ENCODE data around the gene RBX1.

The RBX1 gene

GRCh38 chr22:40951795-40952605, 822 bp downstream of the RBX1 start:
- H3K4me1 ChIP-seq (ENCODE audit: control insufficient read depth, insufficient read depth, low read length): peaks cover 27% of the 10 kb centered on the region
- H3K36me3 ChIP-seq (ENCODE audit: control insufficient read depth, insufficient read depth, low read length, severe bottlenecking): peaks cover 22% of the 10 kb centered on the region
- no peaks in the 10 kb centered on the region for H3K27me3 ChIP-seq (replicated peaks; ENCODE audit: control insufficient read depth, insufficient read depth, low read length)
- DNase-seq (ENCODE audit: low read depth): peak; percentile 58
- no peaks in the 10 kb centered on the region for H3K9me3 ChIP-seq (ENCODE audit: control insufficient read depth, low read length)
- peak overlapping the region; percentile 89 for H3K4me3 ChIP-seq (ENCODE audit: low read length)
- peak overlapping the region; percentile 90 for H3K9ac ChIP-seq (ENCODE audit: low read length)

GRCh38 chr22:40953471-40953870, 2.3 kb downstream of the RBX1 start:
- H3K4me1 ChIP-seq (ENCODE audit: control insufficient read depth, insufficient read depth, low read length): peaks cover 27% of the 10 kb centered on the region
- H3K36me3 ChIP-seq (ENCODE audit: control insufficient read depth, insufficient read depth, low read length, severe bottlenecking): peaks cover 23% of the 10 kb centered on the region
- peak overlapping the region; percentile 89 for H3K4me3 ChIP-seq (ENCODE audit: low read length)
- no peaks in the 10 kb centered on the region for H3K27me3 ChIP-seq (replicated peaks; ENCODE audit: control insufficient read depth, insufficient read depth, low read length)
- DNase-seq (ENCODE audit: low read depth): no peak
- peak overlapping the region; percentile 90 for H3K9ac ChIP-seq (ENCODE audit: low read length)
- no peaks in the 10 kb centered on the region for H3K9me3 ChIP-seq (ENCODE audit: control insufficient read depth, low read length)

DNA sequence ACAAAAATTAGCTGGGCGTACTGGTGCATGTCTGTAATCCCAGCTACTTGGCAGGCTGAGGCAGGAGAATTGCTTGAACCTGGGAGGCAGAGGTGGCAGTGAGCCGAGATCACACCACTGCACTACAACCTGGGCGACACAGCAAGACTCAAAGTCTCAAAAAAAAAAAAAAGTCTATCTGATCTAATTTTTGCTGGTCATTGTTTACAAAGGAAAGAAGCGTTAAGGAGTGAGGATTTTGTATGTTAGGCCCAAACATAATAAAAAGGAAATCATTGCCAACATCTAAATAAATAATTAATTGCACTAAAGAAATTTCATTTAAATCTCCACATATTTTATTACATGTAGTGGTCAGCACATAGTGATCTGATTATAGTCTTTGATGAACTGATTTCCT, 2.9 kb downstream of the RBX1 start:
- Histone ChIP-seq H3K36me3 (ENCODE audit: control insufficient read depth, insufficient read depth, low read length, severe bottlenecking) (peaks cover 25% of the 10 kb centered on the region), H3K4me1 (ENCODE audit: control insufficient read depth, insufficient read depth, low read length) (peaks cover 27% of the 10 kb centered on the region), H3K4me3 (ENCODE audit: low read length) (no peak overlapping the region), H3K9ac (ENCODE audit: low read length) (no peak overlapping the region), H3K27me3 (replicated peaks; ENCODE audit: control insufficient read depth, insufficient read depth, low read length) (no peaks in the 10 kb centered on the region), H3K9me3 (ENCODE audit: control insufficient read depth, low read length) (no peaks in the 10 kb centered on the region)
- no peak for DNase-seq (ENCODE audit: low read depth)

DNA sequence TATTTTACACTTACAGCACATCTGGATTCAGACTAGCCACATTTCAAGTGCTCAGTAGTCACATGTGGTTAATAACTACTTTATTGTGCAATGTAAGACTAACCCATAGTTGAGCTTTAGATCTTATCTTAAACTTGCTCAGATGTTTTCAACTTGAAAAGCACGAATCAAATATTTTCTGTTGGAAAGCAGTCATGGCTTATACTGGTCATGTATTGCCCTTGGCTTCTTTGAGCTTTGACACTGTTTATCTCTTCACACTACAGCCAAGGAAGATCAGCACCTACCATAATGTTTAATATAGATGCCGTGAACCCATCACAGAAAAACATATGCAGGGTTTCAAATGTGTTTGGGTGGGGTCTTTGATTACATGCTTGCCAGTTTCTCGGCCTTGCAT, 4.4 kb downstream of the RBX1 start:
- peaks cover 25% of the 10 kb centered on the region for H3K36me3 ChIP-seq (ENCODE audit: control insufficient read depth, insufficient read depth, low read length, severe bottlenecking)
- H3K4me3 ChIP-seq (ENCODE audit: low read length): peak overlapping the region; percentile 15
- peaks cover 27% of the 10 kb centered on the region for H3K4me1 ChIP-seq (ENCODE audit: control insufficient read depth, insufficient read depth, low read length)
- peak; percentile 88 for DNase-seq (ENCODE audit: low read depth)
- H3K27me3 ChIP-seq (replicated peaks; ENCODE audit: control insufficient read depth, insufficient read depth, low read length): no peaks in the 10 kb centered on the region
- no peak overlapping the region for H3K9ac ChIP-seq (ENCODE audit: low read length)
- H3K9me3 ChIP-seq (ENCODE audit: control insufficient read depth, low read length): no peaks in the 10 kb centered on the region

GRCh38 chr22:40957601-40958000, 6.4 kb downstream of the RBX1 start:
- H3K9me3 ChIP-seq (ENCODE audit: control insufficient read depth, low read length): no peaks in the 10 kb centered on the region
- DNase-seq (ENCODE audit: low read depth): no peak
- no peak overlapping the region for H3K4me3 ChIP-seq (ENCODE audit: low read length)
- no peak overlapping the region for H3K9ac ChIP-seq (ENCODE audit: low read length)
- H3K4me1 ChIP-seq (ENCODE audit: control insufficient read depth, insufficient read depth, low read length): peaks cover 22% of the 10 kb centered on the region
- no peaks in the 10 kb centered on the region for H3K27me3 ChIP-seq (replicated peaks; ENCODE audit: control insufficient read depth, insufficient read depth, low read length)
- H3K36me3 ChIP-seq (ENCODE audit: control insufficient read depth, insufficient read depth, low read length, severe bottlenecking): peaks cover 34% of the 10 kb centered on the region

GRCh38 chr22:40958299-40958698, 7.1 kb downstream of the RBX1 start:
- Histone ChIP-seq H3K9me3 (ENCODE audit: control insufficient read depth, low read length) (no peaks in the 10 kb centered on the region), H3K9ac (ENCODE audit: low read length) (no peak overlapping the region), H3K4me1 (ENCODE audit: control insufficient read depth, insufficient read depth, low read length) (peaks cover 17% of the 10 kb centered on the region), H3K36me3 (ENCODE audit: control insufficient read depth, insufficient read depth, low read length, severe bottlenecking) (peaks cover 40% of the 10 kb centered on the region), H3K4me3 (ENCODE audit: low read length) (no peak overlapping the region), H3K27me3 (replicated peaks; ENCODE audit: control insufficient read depth, insufficient read depth, low read length) (no peaks in the 10 kb centered on the region)
- no peak for DNase-seq (ENCODE audit: low read depth)

- DNase-seq (ENCODE audit: low read depth): no peak
- Histone ChIP-seq H3K9me3 (ENCODE audit: control insufficient read depth, low read length) (no peaks in the 10 kb centered on the region), H3K36me3 (ENCODE audit: control insufficient read depth, insufficient read depth, low read length, severe bottlenecking) (peaks cover 47% of the 10 kb centered on the region), H3K27me3 (replicated peaks; ENCODE audit: control insufficient read depth, insufficient read depth, low read length) (no peaks in the 10 kb centered on the region), H3K4me3 (ENCODE audit: low read length) (no peak overlapping the region), H3K4me1 (ENCODE audit: control insufficient read depth, insufficient read depth, low read length) (peaks cover 6% of the 10 kb centered on the region), H3K9ac (ENCODE audit: low read length) (no peak overlapping the region)
These were observed 9.0 kb downstream of the RBX1 start for GRCh38 chr22:40960145-40960544.

DNA sequence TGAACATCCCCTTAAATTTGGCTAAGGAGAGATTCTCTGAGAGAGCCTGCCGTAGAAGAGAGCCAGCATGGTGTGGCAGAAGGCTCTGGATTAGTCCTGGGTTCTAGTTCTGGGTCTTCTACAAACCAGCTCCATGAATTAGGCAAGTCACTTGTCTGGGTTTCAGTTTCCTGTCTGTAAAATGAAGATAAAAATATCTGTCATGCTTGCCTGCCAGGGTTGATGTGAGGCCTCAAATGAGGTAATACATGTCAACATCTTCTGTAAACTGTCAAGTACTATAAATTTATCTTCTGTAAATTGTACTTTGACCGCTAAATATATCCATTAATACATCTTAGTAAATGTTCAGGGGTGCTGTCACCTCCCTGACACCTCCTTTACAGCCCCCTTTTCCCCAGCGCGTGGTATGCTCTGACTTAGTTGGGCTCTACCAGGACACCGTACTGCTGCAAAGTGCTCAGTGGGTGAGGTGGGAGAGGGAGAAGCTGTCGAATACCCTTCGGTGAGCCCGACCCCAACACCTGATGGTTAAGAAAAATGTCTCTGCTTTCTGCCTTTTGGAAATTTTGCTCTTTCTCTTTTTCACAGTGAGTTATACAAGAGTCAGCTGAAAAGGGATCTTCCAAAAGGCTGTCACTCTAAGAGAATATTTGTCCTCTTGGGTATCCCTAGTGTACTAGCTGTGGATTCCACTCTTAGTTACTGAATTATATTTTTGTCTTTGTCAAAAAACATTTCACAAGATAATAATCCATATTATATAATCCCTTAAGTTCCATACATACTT, 15.0 kb downstream of the RBX1 start:
- Histone ChIP-seq H3K27me3 (replicated peaks; ENCODE audit: control insufficient read depth, insufficient read depth, low read length) (no peaks in the 10 kb centered on the region), H3K36me3 (ENCODE audit: control insufficient read depth, insufficient read depth, low read length, severe bottlenecking) (peaks cover 85% of the 10 kb centered on the region), H3K4me3 (ENCODE audit: low read length) (no peak overlapping the region), H3K9ac (ENCODE audit: low read length) (no peak overlapping the region), H3K4me1 (ENCODE audit: control insufficient read depth, insufficient read depth, low read length) (peaks cover 4% of the 10 kb centered on the region), H3K9me3 (ENCODE audit: control insufficient read depth, low read length) (no peaks in the 10 kb centered on the region)
- no peak for DNase-seq (ENCODE audit: low read depth)

- no peak overlapping the region for H3K4me3 ChIP-seq (ENCODE audit: low read length)
- peaks cover 85% of the 10 kb centered on the region for H3K36me3 ChIP-seq (ENCODE audit: control insufficient read depth, insufficient read depth, low read length, severe bottlenecking)
These were observed 15.5 kb downstream of the RBX1 start for GRCh38 chr22:40966726-40967085.

GRCh38 chr22:40967111-40967760, 16.1 kb downstream of the RBX1 start:
- Histone ChIP-seq H3K9me3 (ENCODE audit: control insufficient read depth, low read length) (no peaks in the 10 kb centered on the region), H3K4me1 (ENCODE audit: control insufficient read depth, insufficient read depth, low read length) (peaks cover 4% of the 10 kb centered on the region), H3K36me3 (ENCODE audit: control insufficient read depth, insufficient read depth, low read length, severe bottlenecking) (peaks cover 85% of the 10 kb centered on the region), H3K4me3 (ENCODE audit: low read length) (no peak overlapping the region), H3K9ac (ENCODE audit: low read length) (no peak overlapping the region), H3K27me3 (replicated peaks; ENCODE audit: control insufficient read depth, insufficient read depth, low read length) (no peaks in the 10 kb centered on the region)
- DNase-seq (ENCODE audit: low read depth): no peak

More at GRCh38 chr22:40966726-40967085, 15.5 kb downstream of the RBX1 start:
- DNase-seq (ENCODE audit: low read depth): no peak
- Histone ChIP-seq H3K9me3 (ENCODE audit: control insufficient read depth, low read length) (no peaks in the 10 kb centered on the region), H3K9ac (ENCODE audit: low read length) (no peak overlapping the region), H3K27me3 (replicated peaks; ENCODE audit: control insufficient read depth, insufficient read depth, low read length) (no peaks in the 10 kb centered on the region), H3K4me1 (ENCODE audit: control insufficient read depth, insufficient read depth, low read length) (peaks cover 4% of the 10 kb centered on the region)

GRCh38 chr22:40972587-40972986, 21.4 kb downstream of the RBX1 start:
- H3K4me3 ChIP-seq (ENCODE audit: low read length): no peak overlapping the region
- no peak for DNase-seq (ENCODE audit: low read depth)
- H3K36me3 ChIP-seq (ENCODE audit: control insufficient read depth, insufficient read depth, low read length, severe bottlenecking): peaks cover 49% of the 10 kb centered on the region
- no peaks in the 10 kb centered on the region for H3K27me3 ChIP-seq (replicated peaks; ENCODE audit: control insufficient read depth, insufficient read depth, low read length)
- H3K9ac ChIP-seq (ENCODE audit: low read length): no peak overlapping the region
- no peaks in the 10 kb centered on the region for H3K9me3 ChIP-seq (ENCODE audit: control insufficient read depth, low read length)
- peaks cover 5% of the 10 kb centered on the region for H3K4me1 ChIP-seq (ENCODE audit: control insufficient read depth, insufficient read depth, low read length)
